ENCODE results near the gene TRAPPC12. TPM values are rescaled to one million over a fixed set of nuclear protein-coding genes. Genes with fewer than 3 reads are reported as not detected.
"Not testable (repeated sequence)": the region's sequence is repeated elsewhere in the genome, so short reads cannot be mapped to it uniquely, and the experiment has no call there.

Gene TRAPPC12
- total RNA-seq, 4 donors from 2014 or later = 90.2 to 248 (median 157) TPM

GRCh38 chr2:3505771-3506170 lies 126.3 kb downstream of the TRAPPC12 start:
- TF ChIP-seq POLR2A (IDR thresholded peaks at IDR 0.05) (no peak), POLR2AphosphoS5 (IDR thresholded peaks at IDR 0.05) (no peak), EP300 (IDR thresholded peaks at IDR 0.05) (no peak)
- TF ChIP-seq, protein P1, sequence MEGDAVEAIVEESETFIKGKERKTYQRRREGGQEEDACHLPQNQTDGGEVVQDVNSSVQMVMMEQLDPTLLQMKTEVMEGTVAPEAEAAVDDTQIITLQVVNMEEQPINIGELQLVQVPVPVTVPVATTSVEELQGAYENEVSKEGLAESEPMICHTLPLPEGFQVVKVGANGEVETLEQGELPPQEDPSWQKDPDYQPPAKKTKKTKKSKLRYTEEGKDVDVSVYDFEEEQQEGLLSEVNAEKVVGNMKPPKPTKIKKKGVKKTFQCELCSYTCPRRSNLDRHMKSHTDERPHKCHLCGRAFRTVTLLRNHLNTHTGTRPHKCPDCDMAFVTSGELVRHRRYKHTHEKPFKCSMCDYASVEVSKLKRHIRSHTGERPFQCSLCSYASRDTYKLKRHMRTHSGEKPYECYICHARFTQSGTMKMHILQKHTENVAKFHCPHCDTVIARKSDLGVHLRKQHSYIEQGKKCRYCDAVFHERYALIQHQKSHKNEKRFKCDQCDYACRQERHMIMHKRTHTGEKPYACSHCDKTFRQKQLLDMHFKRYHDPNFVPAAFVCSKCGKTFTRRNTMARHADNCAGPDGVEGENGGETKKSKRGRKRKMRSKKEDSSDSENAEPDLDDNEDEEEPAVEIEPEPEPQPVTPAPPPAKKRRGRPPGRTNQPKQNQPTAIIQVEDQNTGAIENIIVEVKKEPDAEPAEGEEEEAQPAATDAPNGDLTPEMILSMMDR (IDR thresholded peaks at IDR 0.05) = no peak
- H3K27me3 ChIP-seq = no peaks in the 10 kb centered on the region
- no peak overlapping the region for H3K27ac ChIP-seq
- WGBS = 68% methylated on average over 4 of the region's 4 CpGs
- no peaks in the 10 kb centered on the region for H3K9me3 ChIP-seq
- peaks cover 42% of the 10 kb centered on the region for H3K36me3 ChIP-seq
- DNase-seq (ENCODE audit: low spot score in 2 of 2) = no peak
- no peaks in the 10 kb centered on the region for H3K4me1 ChIP-seq
- H3K4me3 ChIP-seq = no peak overlapping the region

- no peaks in the 10 kb centered on the region for H3K4me1 ChIP-seq
- no peak overlapping the region for H3K4me3 ChIP-seq
- DNase-seq (ENCODE audit: low spot score in 2 of 2) = no peak
- TF ChIP-seq POLR2A (IDR thresholded peaks at IDR 0.05) (no peak), EP300 (IDR thresholded peaks at IDR 0.05) (no peak), POLR2AphosphoS5 (IDR thresholded peaks at IDR 0.05) (no peak)
- TF ChIP-seq, protein P1 (IDR thresholded peaks at IDR 0.05) = no peak
- 63% methylated on average over 2 of the region's 2 CpGs for WGBS
- H3K9me3 ChIP-seq = no peaks in the 10 kb centered on the region
- H3K36me3 ChIP-seq = peaks cover 54% of the 10 kb centered on the region
- no peak overlapping the region for H3K27ac ChIP-seq
- H3K27me3 ChIP-seq = no peaks in the 10 kb centered on the region
Observed at GRCh38 chr2:3512086-3512485, 132.6 kb downstream of the TRAPPC12 start.

- WGBS = 97% methylated on average over 3 of the region's 3 CpGs
- H3K4me3 ChIP-seq = no peak overlapping the region
- H3K9me3 ChIP-seq = no peaks in the 10 kb centered on the region
- no peak overlapping the region for H3K27ac ChIP-seq
- TF ChIP-seq POLR2A (IDR thresholded peaks at IDR 0.05) (no peak), POLR2AphosphoS5 (IDR thresholded peaks at IDR 0.05) (no peak), EP300 (IDR thresholded peaks at IDR 0.05) (no peak)
- TF ChIP-seq, protein P1 (IDR thresholded peaks at IDR 0.05) = no peak
- DNase-seq (ENCODE audit: low spot score in 2 of 2) = no peak
- H3K36me3 ChIP-seq = peaks cover 49% of the 10 kb centered on the region
- H3K27me3 ChIP-seq = no peaks in the 10 kb centered on the region
- H3K4me1 ChIP-seq = peaks cover 6% of the 10 kb centered on the region
Observed at GRCh38 chr2:3513026-3513810, 133.7 kb downstream of the TRAPPC12 start.

DNA sequence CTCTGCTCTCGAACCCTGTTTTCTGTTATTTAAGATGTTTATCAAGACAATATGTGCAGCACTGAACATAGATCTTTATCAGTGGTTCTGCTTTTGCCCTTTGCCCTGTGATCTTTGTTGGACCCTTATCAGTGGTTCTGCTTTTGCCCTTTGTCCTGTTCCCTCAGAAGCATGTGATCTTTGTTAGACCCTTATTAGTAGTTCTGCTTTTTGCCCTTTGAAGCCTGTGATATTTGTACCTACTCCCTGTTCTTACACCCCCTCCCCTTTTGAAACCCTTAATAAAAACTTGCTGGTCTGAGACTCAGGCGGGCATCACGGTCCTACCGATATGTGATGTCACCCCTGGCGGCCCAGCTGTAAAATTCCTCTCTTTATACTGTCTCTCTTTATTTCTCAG lies 135.9 kb downstream of the TRAPPC12 start:
- H3K27ac ChIP-seq; H3K4me3 ChIP-seq; H3K9me3 ChIP-seq; DNase-seq (ENCODE audit: low spot score in 2 of 2); H3K27me3 ChIP-seq: not testable (repeated sequence)
- H3K4me1 ChIP-seq = peaks cover 18% of the 10 kb centered on the region
- 85% methylated on average over 5 of the region's 5 CpGs for WGBS
- H3K36me3 ChIP-seq = peaks cover 38% of the 10 kb centered on the region

DNA sequence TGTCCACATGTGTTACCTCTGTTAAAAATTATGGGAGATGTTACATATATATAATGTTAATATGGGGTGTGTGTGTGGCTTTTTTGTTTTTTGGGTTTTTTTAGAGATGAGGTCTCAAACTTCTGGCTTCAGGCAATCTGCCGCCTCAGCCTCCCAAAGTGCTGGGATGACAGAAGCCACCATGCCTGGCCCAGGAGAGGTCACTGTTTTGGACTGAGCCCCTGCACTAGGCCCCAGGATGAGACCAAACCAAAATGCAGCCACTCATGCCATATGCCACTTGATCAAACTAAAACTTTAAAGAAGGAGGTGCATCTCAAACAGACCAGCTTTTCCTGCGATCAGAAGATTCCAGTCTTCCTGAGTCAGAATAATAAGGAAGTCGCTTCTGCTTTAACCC lies 137.3 kb downstream of the TRAPPC12 start:
- 97% methylated on average over 3 of the region's 3 CpGs for WGBS
- H3K9me3 ChIP-seq = no peaks in the 10 kb centered on the region
- DNase-seq (ENCODE audit: low spot score in 2 of 2) = peak in 1 of 2 donors; percentile 53

More for the DNA sequence above, 137.3 kb downstream of the TRAPPC12 start:
- TF ChIP-seq, protein P1 (IDR thresholded peaks at IDR 0.05) = no peak
- TF ChIP-seq EP300 (IDR thresholded peaks at IDR 0.05) = no peak
- TF ChIP-seq POLR2AphosphoS5 (IDR thresholded peaks at IDR 0.05) = no peak
- TF ChIP-seq POLR2A (IDR thresholded peaks at IDR 0.05) = no peak
- H3K27me3 ChIP-seq = no peaks in the 10 kb centered on the region
- no peak overlapping the region for H3K27ac ChIP-seq
- H3K4me1 ChIP-seq = peaks cover 20% of the 10 kb centered on the region
- H3K4me3 ChIP-seq = no peak overlapping the region
- peaks cover 27% of the 10 kb centered on the region for H3K36me3 ChIP-seq
